Activated CD8-positive, alpha-beta memory T cell treated with anti-CD3 and anti-CD28 coated beads, Interleukin-2, amount 10 ng/mL, durations not matched to agents 7 days and 5 days (primary cell): ENCODE measurements around the gene ARHGAP6. TPM values are rescaled to one million over a fixed set of nuclear protein-coding genes. Genes with fewer than 3 reads are reported as not detected.
"Not testable (repeated sequence)": the region's sequence is repeated elsewhere in the genome, so short reads cannot be mapped to it uniquely, and the experiment has no call there.

ENCODE experiments used
- ATAC-seq: fragments of 150-1000 bp; cut with Tn5 transposase; one replicate; pipeline ENCODE4 v1.10.0; 2021; ENCODE audit warnings: moderate library complexity
- CTCF ChIA-PET: fragments of 350-600 bp; sonication (Branson Sonifier 250); formaldehyde crosslinking; loops from one replicate; lab custom pipeline; 2021; ENCODE audit warnings: antibody characterized with exemption; lab: Charles Lee
- DNase-seq: peaks from one replicate; pipeline ENCODE4 v3.0.0-alpha.2; 2020
- H3K27ac Mint-ChIP-seq: one replicate; pipeline ENCODE4 v1.8.0; 2021; ENCODE audit warnings: mild to moderate bottlenecking, mixed read lengths
- H3K27me3 Mint-ChIP-seq: one replicate; pipeline ENCODE4 v1.8.0; 2021; ENCODE audit warnings: mixed read lengths
- H3K36me3 Mint-ChIP-seq: one replicate; pipeline ENCODE4 v1.8.0; 2021; ENCODE audit warnings: mild to moderate bottlenecking, mixed read lengths
- H3K4me1 Mint-ChIP-seq: one replicate; pipeline ENCODE4 v1.8.0; 2021; ENCODE audit warnings: mixed read lengths
- H3K4me3 Mint-ChIP-seq: one replicate; pipeline ENCODE4 v1.8.0; 2021; ENCODE audit warnings: mild to moderate bottlenecking, moderate library complexity, mixed read lengths
- H3K9me3 Mint-ChIP-seq: one replicate; pipeline ENCODE4 v1.8.0; 2022; ENCODE audit warnings: low read depth, mixed read lengths
- total RNA-seq, 2 experiments: library from RNA; stranded (reverse); gene quantifications; one replicate each; pipeline ENCODE4 v1.2.3, GENCODE V29; 2021

ARHGAP6 gene
- total RNA-seq, 2 experiments from 2014 or later, result not detected

DNA sequence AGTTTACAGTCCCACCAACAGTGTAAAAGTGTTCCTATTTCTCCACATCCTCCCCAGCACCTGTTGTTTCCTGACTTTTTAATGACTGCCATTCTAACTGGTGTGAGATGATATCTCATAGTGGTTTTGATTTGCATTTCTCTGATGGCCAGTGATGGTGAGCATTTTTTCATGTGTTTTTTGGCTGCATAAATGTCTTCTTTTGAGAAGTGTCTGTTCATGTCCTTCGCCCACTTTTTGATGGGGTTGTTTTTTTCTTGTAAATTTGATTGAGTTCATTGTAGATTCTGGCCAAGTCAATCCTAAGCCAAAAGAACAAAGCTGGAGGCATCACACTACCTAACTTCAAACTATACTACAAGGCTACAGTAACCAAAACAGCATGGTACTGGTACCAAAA, 146.5 kb downstream of the ARHGAP6 start:
- H3K4me3 Mint-ChIP-seq, CTCF ChIA-PET, H3K9me3 Mint-ChIP-seq, H3K27ac Mint-ChIP-seq, H3K36me3 Mint-ChIP-seq, ATAC-seq, H3K4me1 Mint-ChIP-seq, H3K27me3 Mint-ChIP-seq, DNase-seq: not testable (repeated sequence)

GRCh38 chrX:11509786-11510185, 155.9 kb downstream of the ARHGAP6 start:
- Mint-ChIP-seq H3K36me3 (no peaks in the 10 kb centered on the region), H3K4me1 (no peaks in the 10 kb centered on the region), H3K27me3 (no peaks in the 10 kb centered on the region), H3K27ac (no peak overlapping the region), H3K4me3 (no peak overlapping the region), H3K9me3 (no peaks in the 10 kb centered on the region)
- ATAC-seq (no peak), DNase-seq (no peak)
- CTCF ChIA-PET, result no interaction called here

GRCh38 chrX:11504234-11504633, 161.5 kb downstream of the ARHGAP6 start:
- no peak for ATAC-seq

DNA sequence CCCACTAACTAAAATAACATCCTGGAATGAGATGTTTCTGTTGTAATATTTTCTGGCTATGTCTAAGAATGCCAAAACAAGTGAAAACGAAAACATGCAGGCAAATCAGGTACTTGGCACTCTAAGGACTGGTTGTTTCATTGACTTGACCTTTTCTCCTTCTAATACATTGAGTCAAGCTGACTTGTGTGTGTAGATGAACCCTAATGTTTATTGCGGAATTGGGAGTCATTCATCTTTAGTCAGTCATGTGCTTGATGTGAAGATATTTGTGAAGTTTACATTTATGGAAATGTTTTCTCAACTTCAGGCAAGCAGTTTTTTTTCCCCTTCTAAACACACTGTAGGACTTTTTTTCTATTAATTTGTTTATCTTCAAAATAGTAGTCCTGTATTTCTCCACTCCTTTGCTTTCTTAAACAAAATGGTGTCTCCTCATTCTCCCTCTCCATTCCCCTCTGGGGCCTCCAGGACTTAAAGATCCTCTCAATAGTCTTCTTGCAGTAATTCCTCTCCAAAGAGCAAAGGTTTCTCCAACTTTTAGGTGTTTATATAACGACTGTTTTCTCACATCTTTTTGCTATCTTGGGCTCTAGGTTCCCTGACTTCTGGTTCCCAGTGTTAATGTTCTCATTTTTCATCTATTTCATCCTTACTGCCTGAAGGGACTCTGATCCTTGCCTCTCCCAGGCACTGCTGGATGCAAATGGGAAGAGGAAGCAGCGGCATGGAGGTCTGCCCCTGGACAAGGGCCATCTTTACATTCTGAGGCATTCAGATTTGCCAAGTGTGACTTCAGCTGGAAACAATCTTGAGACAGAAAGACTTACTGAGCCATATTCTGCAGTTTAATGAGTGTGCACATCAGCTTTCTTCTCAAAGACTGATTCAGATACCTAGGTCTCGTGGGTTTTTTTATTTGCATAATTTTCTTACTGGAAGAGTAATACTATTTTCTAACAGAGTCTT, 166.4 kb downstream of the ARHGAP6 start:
- ATAC-seq, result no peak
- H3K27me3 Mint-ChIP-seq, result no peaks in the 10 kb centered on the region
- H3K36me3 Mint-ChIP-seq, result no peaks in the 10 kb centered on the region
- H3K9me3 Mint-ChIP-seq, result no peaks in the 10 kb centered on the region
- no peaks in the 10 kb centered on the region for H3K4me1 Mint-ChIP-seq
- DNase-seq, result no peak
- no peak overlapping the region for H3K4me3 Mint-ChIP-seq
- CTCF ChIA-PET, result no interaction called here
- H3K27ac Mint-ChIP-seq, result no peak overlapping the region

More at GRCh38 chrX:11504234-11504633, 161.5 kb downstream of the ARHGAP6 start:
- Mint-ChIP-seq H3K9me3 (no peaks in the 10 kb centered on the region), H3K4me1 (no peaks in the 10 kb centered on the region), H3K27me3 (no peaks in the 10 kb centered on the region), H3K36me3 (no peaks in the 10 kb centered on the region), H3K4me3 (no peak overlapping the region), H3K27ac (no peak overlapping the region)
- CTCF ChIA-PET, result no interaction called here
- no peak for DNase-seq

DNA sequence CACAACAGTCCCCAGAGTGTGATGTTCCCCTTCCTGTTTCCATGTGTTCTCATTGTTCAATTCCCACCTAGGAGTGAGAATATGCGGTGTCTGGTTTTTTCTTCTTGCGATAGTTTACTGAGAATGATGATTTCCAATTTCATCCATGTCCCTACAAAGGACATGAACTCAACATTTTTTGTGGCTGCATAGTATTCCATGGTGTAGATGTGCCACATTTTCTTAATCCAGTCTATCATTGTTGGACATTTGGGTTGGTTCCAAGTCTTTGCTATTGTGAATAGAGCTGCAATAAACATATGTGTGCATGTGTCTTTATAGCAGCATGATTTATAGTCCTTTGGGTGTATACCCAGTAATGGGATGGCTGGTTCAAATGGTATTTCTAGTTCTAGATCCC, 174.3 kb downstream of the ARHGAP6 start:
- H3K4me1 Mint-ChIP-seq, H3K4me3 Mint-ChIP-seq, CTCF ChIA-PET, H3K9me3 Mint-ChIP-seq, H3K27ac Mint-ChIP-seq, H3K36me3 Mint-ChIP-seq, H3K27me3 Mint-ChIP-seq, DNase-seq, ATAC-seq: not testable (repeated sequence)

DNA sequence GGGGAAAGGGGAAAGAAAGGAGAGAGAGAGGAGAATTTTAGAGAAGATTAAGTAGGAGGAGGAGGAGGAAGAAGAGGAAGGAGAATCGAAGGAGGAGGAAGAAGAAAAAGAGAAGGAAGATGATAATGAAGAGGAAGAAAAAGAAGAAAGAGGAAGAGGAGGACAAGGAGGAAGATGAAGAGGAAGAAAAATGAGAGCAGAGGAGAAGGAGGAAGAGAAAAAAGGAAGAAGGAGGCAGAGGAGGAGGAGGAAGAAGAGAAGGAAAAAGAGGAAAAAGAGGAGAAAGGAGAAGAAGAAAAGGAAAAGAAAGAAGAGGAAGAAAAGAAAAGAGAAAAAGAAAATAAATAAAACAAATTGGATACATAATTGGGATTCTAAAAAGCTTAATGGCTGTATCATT, 181.4 kb downstream of the ARHGAP6 start:
- Mint-ChIP-seq H3K36me3 (no peaks in the 10 kb centered on the region), H3K4me1 (no peaks in the 10 kb centered on the region), H3K27ac (no peak overlapping the region), H3K4me3 (no peak overlapping the region), H3K9me3 (no peaks in the 10 kb centered on the region), H3K27me3 (no peaks in the 10 kb centered on the region)
- DNase-seq, result no peak
- no peak for ATAC-seq
- CTCF ChIA-PET, result no interaction called here

GRCh38 chrX:11481035-11481434, 184.7 kb downstream of the ARHGAP6 start:
- no peak overlapping the region for H3K27ac Mint-ChIP-seq
- H3K4me1 Mint-ChIP-seq, result no peaks in the 10 kb centered on the region
- DNase-seq, result no peak
- H3K27me3 Mint-ChIP-seq, result no peaks in the 10 kb centered on the region
- no peaks in the 10 kb centered on the region for H3K9me3 Mint-ChIP-seq
- no peak overlapping the region for H3K4me3 Mint-ChIP-seq
- no peaks in the 10 kb centered on the region for H3K36me3 Mint-ChIP-seq
- CTCF ChIA-PET, result no interaction called here
- no peak for ATAC-seq

- H3K4me1 Mint-ChIP-seq, result no peaks in the 10 kb centered on the region
- ATAC-seq (no peak), DNase-seq (no peak)
- no peaks in the 10 kb centered on the region for H3K9me3 Mint-ChIP-seq
- H3K27ac Mint-ChIP-seq, result no peak overlapping the region
- H3K4me3 Mint-ChIP-seq, result no peak overlapping the region
- H3K36me3 Mint-ChIP-seq, result no peaks in the 10 kb centered on the region
- H3K27me3 Mint-ChIP-seq, result no peaks in the 10 kb centered on the region
- CTCF ChIA-PET, result no interaction called here
Observed at GRCh38 chrX:11480626-11481025, 185.1 kb downstream of the ARHGAP6 start.

DNA sequence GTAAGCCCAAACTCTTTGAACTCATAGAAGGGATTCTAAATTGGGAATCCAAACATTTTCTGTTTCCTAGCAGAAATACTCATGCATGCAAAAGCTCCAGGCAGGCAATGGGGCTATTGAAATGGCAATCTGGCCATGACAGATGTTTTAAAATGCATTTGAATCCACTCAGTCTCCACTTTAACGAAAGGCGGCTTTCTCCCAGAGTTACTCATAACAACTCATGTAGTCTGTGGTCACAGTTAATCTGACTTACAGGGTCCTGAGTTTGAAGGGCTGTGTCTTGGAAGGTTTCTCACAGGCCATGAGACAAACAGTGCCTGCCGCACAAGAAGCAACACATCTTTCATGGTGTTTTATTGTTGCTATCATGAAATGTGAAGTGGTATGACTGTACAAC, 186.8 kb downstream of the ARHGAP6 start:
- Mint-ChIP-seq H3K27ac (no peak overlapping the region), H3K9me3 (no peaks in the 10 kb centered on the region), H3K27me3 (no peaks in the 10 kb centered on the region), H3K4me1 (no peaks in the 10 kb centered on the region), H3K36me3 (no peaks in the 10 kb centered on the region), H3K4me3 (no peak overlapping the region)
- CTCF ChIA-PET, result no interaction called here
- no peak for DNase-seq
- ATAC-seq, result no peak

DNA sequence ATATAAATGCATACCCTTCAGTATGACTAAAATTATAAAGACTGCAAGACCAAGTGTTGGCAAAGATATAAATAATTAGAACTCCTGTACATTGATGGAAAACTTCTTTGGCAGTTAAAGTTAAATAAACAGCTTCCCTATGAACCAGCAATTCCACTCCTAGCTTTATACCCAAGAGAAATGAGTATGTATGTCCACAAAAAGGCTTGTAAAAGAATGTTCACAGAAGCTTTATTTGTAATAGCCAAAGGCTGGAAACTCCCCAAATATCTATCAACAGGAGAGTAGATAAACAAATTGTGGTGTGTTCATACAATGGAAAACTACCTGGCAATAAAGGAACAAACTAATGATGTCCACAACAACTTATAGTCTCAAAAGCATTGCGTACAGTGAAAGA, 187.7 kb downstream of the ARHGAP6 start:
- ATAC-seq, result no peak
- H3K9me3 Mint-ChIP-seq, result no peaks in the 10 kb centered on the region
- H3K4me3 Mint-ChIP-seq, result no peak overlapping the region
- no peak for DNase-seq
- H3K27ac Mint-ChIP-seq, result no peak overlapping the region
- no peaks in the 10 kb centered on the region for H3K4me1 Mint-ChIP-seq
- CTCF ChIA-PET, result no interaction called here
- no peaks in the 10 kb centered on the region for H3K36me3 Mint-ChIP-seq
- H3K27me3 Mint-ChIP-seq, result no peaks in the 10 kb centered on the region

DNA sequence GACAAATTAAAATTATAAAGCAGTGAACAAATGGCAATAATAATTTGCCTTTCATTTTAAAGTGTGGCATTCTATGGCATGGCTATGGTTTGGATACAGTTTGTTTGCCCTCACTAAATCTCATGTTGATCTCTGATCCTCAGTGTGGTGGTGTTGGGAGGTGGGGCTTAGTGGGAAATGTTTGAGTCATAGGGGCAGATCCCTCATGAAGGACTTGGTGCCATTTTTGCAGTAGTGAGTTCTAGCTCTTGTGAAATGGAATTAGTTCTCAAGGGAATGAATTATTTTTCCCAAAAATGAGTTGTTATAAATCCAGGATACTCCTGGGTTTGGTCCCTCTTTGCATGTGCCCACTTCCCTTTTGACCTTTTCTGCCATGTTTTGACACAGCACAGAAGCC, 191.1 kb downstream of the ARHGAP6 start:
- CTCF ChIA-PET, result no interaction called here
- ATAC-seq, result no peak
- no peaks in the 10 kb centered on the region for H3K9me3 Mint-ChIP-seq
- H3K27ac Mint-ChIP-seq, result no peak overlapping the region
- no peaks in the 10 kb centered on the region for H3K4me1 Mint-ChIP-seq
- no peak for DNase-seq
- H3K36me3 Mint-ChIP-seq, result no peaks in the 10 kb centered on the region
- no peak overlapping the region for H3K4me3 Mint-ChIP-seq
- H3K27me3 Mint-ChIP-seq, result no peaks in the 10 kb centered on the region

DNA sequence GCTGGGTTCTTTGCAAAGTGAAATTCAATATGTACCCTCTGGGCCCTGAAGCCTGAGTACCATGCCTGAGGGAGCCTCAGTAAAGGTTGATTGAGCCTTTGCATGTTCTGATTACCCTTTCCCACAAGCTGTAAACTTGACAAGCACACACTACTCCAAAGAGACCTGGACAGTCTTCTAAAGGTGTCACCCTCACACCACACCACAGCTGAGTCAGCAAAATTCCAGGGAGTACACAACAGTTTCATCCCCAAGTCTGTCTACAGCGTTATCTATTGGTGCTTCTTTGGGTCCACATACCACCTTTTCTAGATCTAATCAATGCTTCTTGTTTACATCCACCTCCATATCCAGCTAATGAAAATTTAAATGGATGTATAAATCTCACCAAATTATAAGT, 191.7 kb downstream of the ARHGAP6 start:
- H3K27me3 Mint-ChIP-seq, result no peaks in the 10 kb centered on the region
- DNase-seq (no peak), ATAC-seq (no peak)
- H3K27ac Mint-ChIP-seq, result no peak overlapping the region
- no peaks in the 10 kb centered on the region for H3K9me3 Mint-ChIP-seq
- no peak overlapping the region for H3K4me3 Mint-ChIP-seq
- no peaks in the 10 kb centered on the region for H3K36me3 Mint-ChIP-seq
- no peaks in the 10 kb centered on the region for H3K4me1 Mint-ChIP-seq
- CTCF ChIA-PET, result no interaction called here

- H3K4me1 Mint-ChIP-seq, result no peaks in the 10 kb centered on the region
- H3K4me3 Mint-ChIP-seq, result no peak overlapping the region
- CTCF ChIA-PET, result no interaction called here
Observed at GRCh38 chrX:11472879-11473278, 192.8 kb downstream of the ARHGAP6 start.

GRCh38 chrX:11472381-11472780, 193.3 kb downstream of the ARHGAP6 start:
- H3K27ac Mint-ChIP-seq, result no peak overlapping the region
- DNase-seq, result no peak
- CTCF ChIA-PET, result no interaction called here
- no peak for ATAC-seq
- no peaks in the 10 kb centered on the region for H3K9me3 Mint-ChIP-seq
- no peaks in the 10 kb centered on the region for H3K4me1 Mint-ChIP-seq
- H3K36me3 Mint-ChIP-seq, result no peaks in the 10 kb centered on the region
- no peaks in the 10 kb centered on the region for H3K27me3 Mint-ChIP-seq
- no peak overlapping the region for H3K4me3 Mint-ChIP-seq

More at GRCh38 chrX:11472879-11473278, 192.8 kb downstream of the ARHGAP6 start:
- Mint-ChIP-seq H3K9me3 (no peaks in the 10 kb centered on the region), H3K27ac (no peak overlapping the region), H3K27me3 (no peaks in the 10 kb centered on the region), H3K36me3 (no peaks in the 10 kb centered on the region)
- ATAC-seq (no peak), DNase-seq (no peak)
